ENCODE measurements around the gene ZCWPW1.

The ZCWPW1 gene

GRCh38 chr7:100394077-100394476 is 34.4 kb downstream of the ZCWPW1 start:
- Histone ChIP-seq H2AFZ (no peak overlapping the region), H3K79me2 (no peaks in the 10 kb centered on the region), H3K4me1 (peaks cover 6% of the 10 kb centered on the region), H3K27ac (peak overlapping the region; percentile 43), H3K27me3 (ENCODE audit: control insufficient read depth, insufficient read depth, low read length) (no peaks in the 10 kb centered on the region), H3K4me2 (ENCODE audit: low read length) (peak overlapping the region; percentile 57), H3K4me3 (ENCODE audit: low read depth, low read length) (no peak overlapping the region), H3K36me3 (ENCODE audit: control insufficient read depth, insufficient read depth, low read length) (no peaks in the 10 kb centered on the region), H3K9me3 (ENCODE audit: control insufficient read depth, low read length) (no peaks in the 10 kb centered on the region), H3K9ac (no peak overlapping the region)
- no peak for TF ChIP-seq CTCF (IDR thresholded peaks at IDR 0.05)

- Histone ChIP-seq H3K27ac (no peak overlapping the region), H3K4me1 (peaks cover 6% of the 10 kb centered on the region), H3K4me2 (ENCODE audit: low read length) (no peak overlapping the region), H3K9me3 (ENCODE audit: control insufficient read depth, low read length) (no peaks in the 10 kb centered on the region), H3K4me3 (ENCODE audit: low read depth, low read length) (no peak overlapping the region), H3K27me3 (ENCODE audit: control insufficient read depth, insufficient read depth, low read length) (no peaks in the 10 kb centered on the region), H3K9ac (no peak overlapping the region), H3K36me3 (ENCODE audit: control insufficient read depth, insufficient read depth, low read length) (no peaks in the 10 kb centered on the region), H3K79me2 (no peaks in the 10 kb centered on the region), H2AFZ (no peak overlapping the region)
- no peak for TF ChIP-seq CTCF (IDR thresholded peaks at IDR 0.05)
Measured at GRCh38 chr7:100393233-100393905, 35.1 kb downstream of the ZCWPW1 start.

- peaks cover 6% of the 10 kb centered on the region for H3K4me1 ChIP-seq
- TF ChIP-seq CTCF (IDR thresholded peaks at IDR 0.05), result no peak
- no peak overlapping the region for H3K4me2 ChIP-seq (ENCODE audit: low read length)
- H3K36me3 ChIP-seq (ENCODE audit: control insufficient read depth, insufficient read depth, low read length), result no peaks in the 10 kb centered on the region
- H3K9ac ChIP-seq, result no peak overlapping the region
- H3K27me3 ChIP-seq (ENCODE audit: control insufficient read depth, insufficient read depth, low read length), result no peaks in the 10 kb centered on the region
- peak overlapping the region; percentile 28 for H2AFZ ChIP-seq
- no peak overlapping the region for H3K4me3 ChIP-seq (ENCODE audit: low read depth, low read length)
- H3K27ac ChIP-seq, result no peak overlapping the region
- no peaks in the 10 kb centered on the region for H3K79me2 ChIP-seq
- no peaks in the 10 kb centered on the region for H3K9me3 ChIP-seq (ENCODE audit: control insufficient read depth, low read length)
Measured at GRCh38 chr7:100390286-100391009, 38.1 kb downstream of the ZCWPW1 start.

GRCh38 chr7:100389437-100390088 is 38.9 kb downstream of the ZCWPW1 start:
- Histone ChIP-seq H3K4me1 (peaks cover 10% of the 10 kb centered on the region), H2AFZ (no peak overlapping the region), H3K4me2 (ENCODE audit: low read length) (no peak overlapping the region), H3K27me3 (ENCODE audit: control insufficient read depth, insufficient read depth, low read length) (no peaks in the 10 kb centered on the region), H3K9me3 (ENCODE audit: control insufficient read depth, low read length) (no peaks in the 10 kb centered on the region), H3K9ac (no peak overlapping the region), H3K36me3 (ENCODE audit: control insufficient read depth, insufficient read depth, low read length) (no peaks in the 10 kb centered on the region), H3K27ac (no peak overlapping the region), H3K79me2 (no peaks in the 10 kb centered on the region), H3K4me3 (ENCODE audit: low read depth, low read length) (no peak overlapping the region)
- no peak for TF ChIP-seq CTCF (IDR thresholded peaks at IDR 0.05)

All from parathyroid adenoma (tissue), 2 donors.